ENCODE results near the gene CDH2.

The CDH2 gene

GRCh38 chr18:27964811-27965210 lies 212.1 kb downstream of the CDH2 start:
- Histone ChIP-seq H3K27me3 (ENCODE audit: low read depth, low read length) (no peaks in the 10 kb centered on the region), H2AFZ (ENCODE audit: low read depth, low read length) (no peak overlapping the region), H3K9me3 (ENCODE audit: insufficient read depth, low read length) (no peaks in the 10 kb centered on the region), H3K4me2 (ENCODE audit: low read length) (no peak overlapping the region), H3K4me1 (ENCODE audit: low read length) (no peaks in the 10 kb centered on the region), H3K4me3 (ENCODE audit: low read length) (no peak overlapping the region), H3K9ac (ENCODE audit: low read length) (no peak overlapping the region), H3K27ac (ENCODE audit: low read length) (no peak overlapping the region), H3K36me3 (replicated peaks; ENCODE audit: low read depth, low read length) (no peaks in the 10 kb centered on the region), H3K79me2 (ENCODE audit: low read length) (no peaks in the 10 kb centered on the region), H4K20me1 (ENCODE audit: insufficient read depth, low read length) (no peaks in the 10 kb centered on the region)
- TF ChIP-seq CTCF (IDR thresholded peaks at IDR 0.05; ENCODE audit: low read depth, low read length) (no peak), EZH2phosphoT487 (IDR thresholded peaks at IDR 0.05; ENCODE audit: low read depth) (no peak)

GRCh38 chr18:27959101-27959500 lies 217.8 kb downstream of the CDH2 start:
- TF ChIP-seq EZH2phosphoT487 (IDR thresholded peaks at IDR 0.05; ENCODE audit: low read depth) = no peak
- no peak for TF ChIP-seq CTCF (IDR thresholded peaks at IDR 0.05; ENCODE audit: low read depth, low read length)
- no peaks in the 10 kb centered on the region for H4K20me1 ChIP-seq (ENCODE audit: insufficient read depth, low read length)
- H3K27ac ChIP-seq (ENCODE audit: low read length) = no peak overlapping the region
- no peak overlapping the region for H3K4me2 ChIP-seq (ENCODE audit: low read length)
- no peaks in the 10 kb centered on the region for H3K36me3 ChIP-seq (replicated peaks; ENCODE audit: low read depth, low read length)
- H3K79me2 ChIP-seq (ENCODE audit: low read length) = no peaks in the 10 kb centered on the region
- no peaks in the 10 kb centered on the region for H3K9me3 ChIP-seq (ENCODE audit: insufficient read depth, low read length)
- no peak overlapping the region for H3K9ac ChIP-seq (ENCODE audit: low read length)
- H3K4me1 ChIP-seq (ENCODE audit: low read length) = no peaks in the 10 kb centered on the region
- H3K4me3 ChIP-seq (ENCODE audit: low read length) = no peak overlapping the region
- H3K27me3 ChIP-seq (ENCODE audit: low read depth, low read length) = no peaks in the 10 kb centered on the region
- no peak overlapping the region for H2AFZ ChIP-seq (ENCODE audit: low read depth, low read length)

- no peaks in the 10 kb centered on the region for H3K79me2 ChIP-seq (ENCODE audit: low read length)
- no peak for TF ChIP-seq CTCF (IDR thresholded peaks at IDR 0.05; ENCODE audit: low read depth, low read length)
- no peak for TF ChIP-seq EZH2phosphoT487 (IDR thresholded peaks at IDR 0.05; ENCODE audit: low read depth)
- no peaks in the 10 kb centered on the region for H3K36me3 ChIP-seq (replicated peaks; ENCODE audit: low read depth, low read length)
These were observed 220.8 kb downstream of the CDH2 start for GRCh38 chr18:27956001-27956640.

GRCh38 chr18:27954226-27954625 lies 222.7 kb downstream of the CDH2 start:
- H3K4me2 ChIP-seq (ENCODE audit: low read length) = no peak overlapping the region
- no peak overlapping the region for H3K4me3 ChIP-seq (ENCODE audit: low read length)
- no peak overlapping the region for H3K9ac ChIP-seq (ENCODE audit: low read length)
- no peaks in the 10 kb centered on the region for H3K4me1 ChIP-seq (ENCODE audit: low read length)
- no peaks in the 10 kb centered on the region for H3K9me3 ChIP-seq (ENCODE audit: insufficient read depth, low read length)
- no peak overlapping the region for H2AFZ ChIP-seq (ENCODE audit: low read depth, low read length)
- no peak overlapping the region for H3K27ac ChIP-seq (ENCODE audit: low read length)
- H3K36me3 ChIP-seq (replicated peaks; ENCODE audit: low read depth, low read length) = no peaks in the 10 kb centered on the region
- no peak for TF ChIP-seq EZH2phosphoT487 (IDR thresholded peaks at IDR 0.05; ENCODE audit: low read depth)
- no peak for TF ChIP-seq CTCF (IDR thresholded peaks at IDR 0.05; ENCODE audit: low read depth, low read length)
- H3K79me2 ChIP-seq (ENCODE audit: low read length) = no peaks in the 10 kb centered on the region
- no peaks in the 10 kb centered on the region for H4K20me1 ChIP-seq (ENCODE audit: insufficient read depth, low read length)
- H3K27me3 ChIP-seq (ENCODE audit: low read depth, low read length) = no peaks in the 10 kb centered on the region

More at GRCh38 chr18:27956001-27956640, 220.8 kb downstream of the CDH2 start:
- H3K9me3 ChIP-seq (ENCODE audit: insufficient read depth, low read length) = no peaks in the 10 kb centered on the region
- H3K4me3 ChIP-seq (ENCODE audit: low read length) = no peak overlapping the region
- H3K27me3 ChIP-seq (ENCODE audit: low read depth, low read length) = no peaks in the 10 kb centered on the region
- no peak overlapping the region for H3K27ac ChIP-seq (ENCODE audit: low read length)
- no peak overlapping the region for H2AFZ ChIP-seq (ENCODE audit: low read depth, low read length)
- no peak overlapping the region for H3K4me2 ChIP-seq (ENCODE audit: low read length)
- no peak overlapping the region for H3K9ac ChIP-seq (ENCODE audit: low read length)
- no peaks in the 10 kb centered on the region for H3K4me1 ChIP-seq (ENCODE audit: low read length)
- no peaks in the 10 kb centered on the region for H4K20me1 ChIP-seq (ENCODE audit: insufficient read depth, low read length)
